Measurements from ENCODE around the gene ATXN7L1. TPM values are rescaled to one million over a fixed set of nuclear protein-coding genes. Genes with fewer than 3 reads are reported as not detected.

The ATXN7L1 gene
- total and polyA plus RNA-seq, 8 donors = 13.0 to 15.5 (median 13.8) TPM

GRCh38 chr7:105682341-105683060 is 193.9 kb downstream of the ATXN7L1 start:
- Histone ChIP-seq H3K4me3 (no peak overlapping the region), H3K4me1 (peaks cover 27 to 38% of the 10 kb centered on the region in 2 donors), H3K9me3 (no peaks in the 10 kb centered on the region), H3K27ac (no peak overlapping the region), H3K27me3 (no peaks in the 10 kb centered on the region), H3K36me3 (no peaks in the 10 kb centered on the region)
- ATAC-seq (no peak), DNase-seq (peak in 2 of 4 donors; percentile 45 to 68)
- intact Hi-C loops (cut with DNase I) = no loop called here
- TF ChIP-seq, protein P1, sequence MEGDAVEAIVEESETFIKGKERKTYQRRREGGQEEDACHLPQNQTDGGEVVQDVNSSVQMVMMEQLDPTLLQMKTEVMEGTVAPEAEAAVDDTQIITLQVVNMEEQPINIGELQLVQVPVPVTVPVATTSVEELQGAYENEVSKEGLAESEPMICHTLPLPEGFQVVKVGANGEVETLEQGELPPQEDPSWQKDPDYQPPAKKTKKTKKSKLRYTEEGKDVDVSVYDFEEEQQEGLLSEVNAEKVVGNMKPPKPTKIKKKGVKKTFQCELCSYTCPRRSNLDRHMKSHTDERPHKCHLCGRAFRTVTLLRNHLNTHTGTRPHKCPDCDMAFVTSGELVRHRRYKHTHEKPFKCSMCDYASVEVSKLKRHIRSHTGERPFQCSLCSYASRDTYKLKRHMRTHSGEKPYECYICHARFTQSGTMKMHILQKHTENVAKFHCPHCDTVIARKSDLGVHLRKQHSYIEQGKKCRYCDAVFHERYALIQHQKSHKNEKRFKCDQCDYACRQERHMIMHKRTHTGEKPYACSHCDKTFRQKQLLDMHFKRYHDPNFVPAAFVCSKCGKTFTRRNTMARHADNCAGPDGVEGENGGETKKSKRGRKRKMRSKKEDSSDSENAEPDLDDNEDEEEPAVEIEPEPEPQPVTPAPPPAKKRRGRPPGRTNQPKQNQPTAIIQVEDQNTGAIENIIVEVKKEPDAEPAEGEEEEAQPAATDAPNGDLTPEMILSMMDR (IDR thresholded peaks at IDR 0.05) = no peak

DNA sequence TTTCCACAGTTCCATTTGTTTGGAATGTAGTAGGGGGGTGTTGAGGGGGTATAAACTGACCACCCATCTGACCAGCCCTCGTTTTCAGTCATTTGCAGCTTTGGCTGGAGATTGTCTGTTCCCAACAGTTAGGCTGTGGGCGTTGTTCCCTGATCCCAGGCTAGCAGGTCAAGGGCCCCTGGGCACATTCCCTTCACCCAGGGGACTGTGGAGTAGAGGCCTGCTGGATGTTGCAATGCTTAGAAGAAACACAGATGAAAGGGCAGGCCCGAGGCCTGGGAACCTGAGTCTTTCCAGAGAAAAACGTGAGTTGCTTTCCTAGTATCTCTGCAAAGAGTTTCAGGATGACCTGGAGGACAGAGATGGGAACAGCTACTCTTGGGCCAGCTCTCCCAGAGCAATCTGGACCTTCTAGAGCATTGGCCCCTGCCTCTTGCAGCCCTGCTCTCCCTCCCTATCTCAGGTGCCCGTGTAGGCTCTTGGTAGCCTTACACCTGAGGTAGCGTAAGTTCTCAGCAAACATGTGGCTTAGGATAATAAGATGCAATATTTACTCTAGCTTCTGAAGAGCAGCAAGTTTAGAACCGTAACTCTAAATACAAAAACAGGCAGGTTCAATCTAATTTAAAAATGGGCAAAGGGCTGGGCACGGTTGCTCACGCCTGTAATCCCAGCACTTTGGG is 195.8 kb downstream of the ATXN7L1 start:
- Histone ChIP-seq H3K27me3 (no peaks in the 10 kb centered on the region), H3K9me3 (no peaks in the 10 kb centered on the region), H3K36me3 (no peaks in the 10 kb centered on the region), H3K4me3 (no peak overlapping the region), H3K4me1 (peaks cover 32 to 57% of the 10 kb centered on the region in 2 donors), H3K27ac (peak overlapping the region in 1 of 2 donors; percentile 58)
- TF ChIP-seq, protein P1 (IDR thresholded peaks at IDR 0.05) = no peak
- DNase-seq = peak in 1 of 4 donors; percentile 39
- ATAC-seq = peak; percentile 74
- intact Hi-C loops (cut with DNase I) = no loop called here

DNA sequence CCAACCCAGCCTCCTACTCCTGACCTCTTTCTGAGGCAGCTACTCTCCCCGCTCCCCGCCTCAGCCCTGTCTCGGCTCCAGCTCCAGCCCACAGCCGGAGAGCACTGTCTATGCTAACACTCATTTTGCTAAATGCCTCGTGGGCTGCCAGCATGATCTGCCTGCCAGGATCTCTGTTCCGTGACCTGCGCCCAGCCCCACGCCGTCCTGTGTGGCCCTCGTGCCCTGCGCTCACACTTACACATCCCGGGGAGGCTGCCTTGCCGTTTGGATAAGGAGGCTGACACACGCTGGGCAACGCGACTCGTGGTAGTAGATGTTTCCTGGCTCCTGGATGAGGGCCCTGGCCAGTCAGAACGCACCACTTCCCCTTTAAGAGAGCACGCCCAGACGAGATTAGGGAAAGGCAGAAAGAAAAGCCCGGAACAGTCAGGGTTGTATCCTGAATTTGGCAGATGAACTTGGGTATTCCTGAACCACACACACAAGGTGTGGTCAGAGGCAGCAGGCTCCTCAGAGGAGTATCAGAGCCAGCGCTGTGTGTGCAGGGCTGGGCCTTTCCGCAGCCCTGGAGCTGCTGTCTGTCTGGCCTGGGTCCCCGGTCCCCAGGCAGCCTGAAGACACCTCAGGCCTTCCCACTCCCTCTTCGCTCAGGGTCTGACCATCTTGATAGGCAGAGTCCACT is 197.4 kb downstream of the ATXN7L1 start:
- intact Hi-C loops (cut with DNase I) = no loop called here
- ATAC-seq = peak; percentile 73

GRCh38 chr7:105677817-105678573 is 198.4 kb downstream of the ATXN7L1 start:
- ATAC-seq (peak; percentile 61), DNase-seq (peak in 1 of 4 donors; percentile 70)
- Histone ChIP-seq H3K27me3 (no peaks in the 10 kb centered on the region), H3K9me3 (no peaks in the 10 kb centered on the region), H3K27ac (peak overlapping the region; percentile 41 to 83), H3K4me3 (peak overlapping the region; percentile 16 to 41), H3K36me3 (no peaks in the 10 kb centered on the region), H3K4me1 (peaks cover 35 to 83% of the 10 kb centered on the region in 2 donors)
- TF ChIP-seq, protein P1 (IDR thresholded peaks at IDR 0.05) = no peak
- intact Hi-C loops (cut with DNase I) = no loop called here

More for the DNA sequence above, 197.4 kb downstream of the ATXN7L1 start:
- peak overlapping the region; percentile 16 to 41 for H3K4me3 ChIP-seq
- H3K4me1 ChIP-seq = peaks cover 33 to 74% of the 10 kb centered on the region in 2 donors
- DNase-seq = peak in 3 of 4 donors; percentile 75 to 90 (median 81)
- no peaks in the 10 kb centered on the region for H3K27me3 ChIP-seq
- TF ChIP-seq, protein P1 (IDR thresholded peaks at IDR 0.05) = no peak
- peak overlapping the region; percentile 41 to 83 for H3K27ac ChIP-seq
- no peaks in the 10 kb centered on the region for H3K9me3 ChIP-seq
- H3K36me3 ChIP-seq = no peaks in the 10 kb centered on the region

All from left lung (tissue), 10 donors.